Measurements from ENCODE around the gene POU5F1. TPM values are rescaled to one million over a fixed set of nuclear protein-coding genes. Genes with fewer than 3 reads are reported as not detected.
"Not testable (repeated sequence)": the region's sequence is repeated elsewhere in the genome, so short reads cannot be mapped to it uniquely, and the experiment has no call there.

POU5F1 gene
- total and polyA plus RNA-seq, 12 donors, result 0.17 to 2.8 (median 1.2) TPM; not detected in 8

- Histone ChIP-seq H3K4me3 (no peak overlapping the region), H3K36me3 (replicated peaks in 1 of 2) (no peaks in the 10 kb centered on the region), H3K4me1 (replicated peaks in 1 of 2) (no peaks in the 10 kb centered on the region), H3K27me3 (no peaks in the 10 kb centered on the region), H3K9me3 (replicated peaks in 1 of 3) (no peaks in the 10 kb centered on the region), H3K27ac (no peak overlapping the region)
- DNase-seq, result peak in 1 of 7 donors; percentile 28
- TF ChIP-seq POLR2A (IDR thresholded peaks at IDR 0.05) (no peak), CTCF (IDR thresholded peaks at IDR 0.05) (no peak)
- WGBS, 4 donors, result 83 to 91% (median 87%) methylated on average over 19 to 24 of the region's 24 CpGs
- intact Hi-C loops (cut with DNase I), result no loop called here
Observed at GRCh38 chr6:31186052-31186734, 15.7 kb upstream of the POU5F1 start.

DNA sequence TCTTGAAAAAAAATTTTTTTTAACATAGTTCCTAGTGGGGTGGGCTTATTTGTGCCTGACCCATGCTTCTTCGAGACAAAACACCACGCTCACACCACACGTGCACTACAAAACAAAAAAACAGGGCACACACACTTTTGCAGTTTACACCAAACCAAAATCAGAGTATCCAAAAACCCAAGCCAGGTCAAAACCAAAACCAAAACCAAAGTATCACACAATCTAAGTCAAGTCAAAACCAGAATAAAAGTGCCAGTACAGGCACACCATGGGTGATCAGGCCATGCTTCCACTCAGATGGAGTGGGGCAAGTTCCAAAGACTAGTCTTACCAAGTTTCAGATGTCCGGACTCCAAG, 15.2 kb upstream of the POU5F1 start:
- H3K27ac ChIP-seq, DNase-seq: not testable (repeated sequence)
- 90 to 96% (median 94%) methylated on average over 3 to 4 of the region's 4 CpGs for WGBS, 4 donors

GRCh38 chr6:31183859-31184258, 13.4 kb upstream of the POU5F1 start:
- H3K36me3 ChIP-seq (replicated peaks in 1 of 2); DNase-seq; H3K9me3 ChIP-seq (replicated peaks in 1 of 3); intact Hi-C loops (cut with DNase I); H3K27me3 ChIP-seq; H3K4me3 ChIP-seq; H3K27ac ChIP-seq; H3K4me1 ChIP-seq (replicated peaks in 1 of 2): not testable (repeated sequence)
- 52 to 78% (median 70%) methylated on average over 6 of the region's 6 CpGs for WGBS, 4 donors

More for the DNA sequence above, 15.2 kb upstream of the POU5F1 start:
- H3K4me3 ChIP-seq; H3K9me3 ChIP-seq (replicated peaks in 1 of 3); H3K27me3 ChIP-seq; H3K36me3 ChIP-seq (replicated peaks in 1 of 2); intact Hi-C loops (cut with DNase I); H3K4me1 ChIP-seq (replicated peaks in 1 of 2): not testable (repeated sequence)

- H3K27me3 ChIP-seq; H3K4me1 ChIP-seq (replicated peaks in 1 of 2); H3K36me3 ChIP-seq (replicated peaks in 1 of 2); intact Hi-C loops (cut with DNase I); DNase-seq; H3K27ac ChIP-seq; H3K9me3 ChIP-seq (replicated peaks in 1 of 3); H3K4me3 ChIP-seq: not testable (repeated sequence)
- 68 to 92% (median 85%) methylated on average over 2 of the region's 2 CpGs for WGBS, 4 donors
Observed at GRCh38 chr6:31183287-31183686, 12.8 kb upstream of the POU5F1 start.

DNA sequence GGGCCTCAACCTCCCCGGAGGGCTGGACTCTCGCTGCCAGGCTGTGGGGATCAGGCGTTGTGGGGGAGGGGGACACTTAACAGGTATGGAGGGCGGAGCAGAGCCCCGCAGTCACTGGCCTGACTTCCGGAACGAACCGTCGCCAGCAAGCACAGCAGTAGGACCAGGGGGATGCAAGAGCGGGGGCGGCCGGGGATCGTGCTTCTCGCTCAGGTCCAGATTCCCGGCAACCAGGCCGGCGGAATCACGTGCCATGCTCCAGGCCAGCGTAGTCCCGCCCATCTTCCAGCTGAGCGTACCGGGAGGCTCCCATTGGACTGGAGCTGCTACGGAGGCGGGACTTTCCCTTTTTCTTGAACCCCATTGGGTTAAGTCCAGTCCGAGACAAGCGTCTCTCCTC, 10.0 kb upstream of the POU5F1 start:
- no peak for TF ChIP-seq CTCF (IDR thresholded peaks at IDR 0.05)
- TF ChIP-seq POLR2A (IDR thresholded peaks at IDR 0.05), result no peak
- no peaks in the 10 kb centered on the region for H3K36me3 ChIP-seq (replicated peaks in 1 of 2)
- H3K4me1 ChIP-seq (replicated peaks in 1 of 2), result no peaks in the 10 kb centered on the region
- intact Hi-C loops (cut with DNase I), result no loop called here
- no peaks in the 10 kb centered on the region for H3K9me3 ChIP-seq (replicated peaks in 1 of 3)
- no peak overlapping the region for H3K27ac ChIP-seq
- H3K27me3 ChIP-seq, result no peaks in the 10 kb centered on the region
- DNase-seq, result peak; percentile 37 to 95 (median 70)
- no peak overlapping the region for H3K4me3 ChIP-seq
- WGBS, 4 donors, result 49 to 85% (median 70%) methylated on average over 10 to 26 of the region's 26 CpGs

- 92 to 94% (median 93%) methylated on average over 8 of the region's 8 CpGs for WGBS, 4 donors
- H3K4me1 ChIP-seq (replicated peaks in 1 of 2), result no peaks in the 10 kb centered on the region
- H3K36me3 ChIP-seq (replicated peaks in 1 of 2), result no peaks in the 10 kb centered on the region
- no peak overlapping the region for H3K4me3 ChIP-seq
- no peak overlapping the region for H3K27ac ChIP-seq
- TF ChIP-seq CTCF (IDR thresholded peaks at IDR 0.05), result no peak
- no peak for TF ChIP-seq POLR2A (IDR thresholded peaks at IDR 0.05)
- H3K27me3 ChIP-seq, result no peaks in the 10 kb centered on the region
- H3K9me3 ChIP-seq (replicated peaks in 1 of 3), result no peaks in the 10 kb centered on the region
- intact Hi-C loops (cut with DNase I), result loop anchor here in 1 of 2 donors (10.0 kb wide), 1 partner anchor 1025 kb away; no protein-coding TSS in a partner anchor
- no peak for DNase-seq
Observed at GRCh38 chr6:31179896-31180295, 9.4 kb upstream of the POU5F1 start.

All from adrenal gland (tissue), 12 donors.